ENCODE measurements around the gene KLF6.

The KLF6 gene

DNA sequence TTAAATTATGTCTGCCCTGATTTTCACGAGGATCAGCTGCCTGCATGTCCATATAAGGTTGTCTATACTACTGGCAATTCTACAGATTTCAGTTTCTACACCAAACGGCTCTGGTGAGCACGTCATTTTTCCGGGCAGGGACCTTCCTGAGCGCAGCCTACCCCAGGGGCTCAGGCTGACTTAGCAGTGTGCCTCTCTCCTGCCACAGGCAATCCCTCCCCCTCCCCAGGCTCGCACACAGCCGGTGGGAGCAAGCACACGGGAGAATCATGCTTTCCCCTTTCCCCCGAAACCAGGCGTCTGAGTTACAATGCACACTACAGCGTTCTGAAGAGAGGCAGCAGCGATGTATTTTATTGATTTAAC, 1.7 kb downstream of the KLF6 start:
- ChIA-PET CTCF (interaction anchor here (0.7 to 1.8 kb wide), 5 partner anchors 543 to 874 kb away, joined by 3 to 8 read pairs (median 5); no protein-coding TSS in a partner anchor), POLR2A (interaction anchor here (0.6 to 4.0 kb wide), 11 partner anchors 9 to 981 kb away, joined by 3 to 46 read pairs (median 4); no protein-coding TSS in a partner anchor)
- DNase-seq (ENCODE audit: low read depth, low spot score), result no peak
- TF ChIP-seq, protein P1, sequence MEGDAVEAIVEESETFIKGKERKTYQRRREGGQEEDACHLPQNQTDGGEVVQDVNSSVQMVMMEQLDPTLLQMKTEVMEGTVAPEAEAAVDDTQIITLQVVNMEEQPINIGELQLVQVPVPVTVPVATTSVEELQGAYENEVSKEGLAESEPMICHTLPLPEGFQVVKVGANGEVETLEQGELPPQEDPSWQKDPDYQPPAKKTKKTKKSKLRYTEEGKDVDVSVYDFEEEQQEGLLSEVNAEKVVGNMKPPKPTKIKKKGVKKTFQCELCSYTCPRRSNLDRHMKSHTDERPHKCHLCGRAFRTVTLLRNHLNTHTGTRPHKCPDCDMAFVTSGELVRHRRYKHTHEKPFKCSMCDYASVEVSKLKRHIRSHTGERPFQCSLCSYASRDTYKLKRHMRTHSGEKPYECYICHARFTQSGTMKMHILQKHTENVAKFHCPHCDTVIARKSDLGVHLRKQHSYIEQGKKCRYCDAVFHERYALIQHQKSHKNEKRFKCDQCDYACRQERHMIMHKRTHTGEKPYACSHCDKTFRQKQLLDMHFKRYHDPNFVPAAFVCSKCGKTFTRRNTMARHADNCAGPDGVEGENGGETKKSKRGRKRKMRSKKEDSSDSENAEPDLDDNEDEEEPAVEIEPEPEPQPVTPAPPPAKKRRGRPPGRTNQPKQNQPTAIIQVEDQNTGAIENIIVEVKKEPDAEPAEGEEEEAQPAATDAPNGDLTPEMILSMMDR (IDR thresholded peaks at IDR 0.05; ENCODE audit: insufficient read depth, low read length, missing control alignments), result no peak
- H3K4me3 ChIP-seq (ENCODE audit: low read depth, low read length), result peak overlapping the region; percentile 94

DNA sequence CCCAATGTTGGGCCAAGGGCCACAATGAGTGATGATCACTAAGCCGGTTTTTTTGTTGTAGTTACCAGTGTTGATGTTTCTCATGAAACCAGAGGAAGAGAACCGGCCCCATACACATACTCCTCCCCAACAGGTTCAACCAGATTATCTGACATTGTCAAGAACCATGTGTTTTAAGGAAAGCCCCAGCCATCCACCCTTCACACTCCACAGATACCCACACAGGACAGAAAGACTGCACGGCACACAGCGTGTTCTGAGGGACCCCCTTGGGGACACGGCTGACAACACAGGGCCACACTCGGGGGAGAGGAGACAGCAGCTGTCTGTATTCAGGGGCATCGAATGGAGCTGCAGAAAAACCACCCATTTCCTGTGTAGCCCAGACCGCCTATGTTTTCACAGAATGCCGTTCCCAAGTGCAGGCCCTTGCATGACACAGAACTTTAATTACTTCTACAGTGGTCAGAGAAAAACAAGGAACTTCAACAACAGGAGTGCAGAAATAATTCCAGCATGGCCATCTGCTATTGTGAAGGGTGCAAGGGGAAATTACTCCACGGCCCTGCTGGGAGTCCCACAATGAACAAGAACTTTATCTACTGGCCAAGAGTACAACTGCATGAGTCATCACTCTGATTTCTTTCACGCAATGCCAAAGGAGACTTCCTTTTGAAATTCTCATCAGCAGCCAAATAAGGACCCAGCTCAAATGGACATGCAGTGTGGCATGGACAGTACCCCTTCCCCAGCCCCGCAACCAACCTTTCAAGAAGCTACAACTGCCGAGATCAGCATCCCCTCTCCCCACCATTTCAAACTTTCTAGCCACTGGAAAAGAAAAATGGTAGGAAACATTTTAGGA, 2.3 kb downstream of the KLF6 start:
- H3K4me3 ChIP-seq (ENCODE audit: low read depth, low read length), result peak overlapping the region; percentile 94
- peak; percentile 88 for DNase-seq (ENCODE audit: low read depth, low spot score)
- ChIA-PET CTCF (interaction anchor here (0.8 to 1.8 kb wide), 7 partner anchors 317 to 874 kb away, joined by 3 to 8 read pairs (median 5); no protein-coding TSS in a partner anchor), POLR2A (interaction anchor here (0.5 to 4.0 kb wide), 12 partner anchors 9 to 981 kb away, joined by 3 to 46 read pairs (median 4); no protein-coding TSS in a partner anchor)
- TF ChIP-seq, protein P1 (IDR thresholded peaks at IDR 0.05; ENCODE audit: insufficient read depth, low read length, missing control alignments), result no peak

DNA sequence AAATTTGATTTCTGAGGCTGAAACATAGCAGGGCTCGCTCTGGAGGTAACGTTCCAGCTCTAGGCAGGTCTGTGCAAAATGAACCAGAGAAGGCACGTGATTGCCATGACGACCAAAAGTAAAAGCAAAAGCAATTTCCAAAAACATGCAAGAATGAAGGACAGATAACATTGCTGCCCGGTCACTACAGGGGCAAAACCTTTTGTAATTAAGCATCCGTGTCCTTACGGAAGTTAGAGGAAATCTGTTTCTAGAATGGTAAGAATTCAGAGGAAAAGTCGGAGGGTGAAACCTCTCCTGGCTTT, 2.9 kb downstream of the KLF6 start:
- CTCF ChIA-PET, result interaction anchor here (0.8 to 1.8 kb wide), 7 partner anchors 98 to 587 kb away, joined by 3 to 8 read pairs (median 4); no protein-coding TSS in a partner anchor
- POLR2A ChIA-PET, result interaction anchor here (0.8 to 2.4 kb wide), 6 partner anchors 43 to 982 kb away, joined by 3 to 18 read pairs (median 4); no protein-coding TSS in a partner anchor
- DNase-seq (ENCODE audit: low read depth, low spot score), result no peak
- TF ChIP-seq, protein P1 (IDR thresholded peaks at IDR 0.05; ENCODE audit: insufficient read depth, low read length, missing control alignments), result no peak
- H3K4me3 ChIP-seq (ENCODE audit: low read depth, low read length), result peak overlapping the region; percentile 94

DNA sequence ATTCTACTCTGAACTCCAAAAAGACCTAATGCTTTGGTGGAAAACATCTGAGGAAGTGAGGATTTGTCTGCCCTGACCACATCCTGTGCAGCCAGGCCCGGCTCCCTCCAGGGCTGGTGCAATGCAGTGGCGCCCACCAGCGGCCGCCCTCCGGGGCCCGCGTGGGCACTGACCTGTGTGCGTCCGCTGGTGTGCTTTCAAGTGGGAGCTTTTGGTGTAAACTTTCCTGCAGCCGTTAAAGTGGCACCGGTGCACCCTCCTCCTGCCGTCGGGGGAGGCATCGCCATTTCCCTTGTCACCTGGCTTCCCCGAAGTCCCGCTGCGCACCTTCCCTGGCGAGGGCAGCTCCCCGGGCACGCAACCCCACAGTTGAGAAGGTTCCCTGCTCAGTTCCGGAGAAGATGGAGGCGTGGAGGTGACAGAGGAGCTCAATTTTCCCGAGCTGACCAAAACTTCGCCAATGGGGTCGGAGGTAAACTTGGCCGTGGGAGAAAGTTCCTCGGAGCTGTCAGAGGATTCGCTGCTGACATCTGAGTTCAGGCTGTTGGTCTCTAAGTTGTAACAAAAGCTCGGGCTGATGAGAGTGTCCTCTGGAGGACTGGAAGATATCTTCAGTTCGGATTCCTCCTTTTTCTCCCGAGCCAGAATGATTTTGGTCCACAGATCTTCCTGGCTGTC, 3.4 kb downstream of the KLF6 start:
- ChIA-PET POLR2A (interaction anchor here (0.5 to 2.4 kb wide), 7 partner anchors 43 to 982 kb away, joined by 3 to 18 read pairs (median 5); no protein-coding TSS in a partner anchor), CTCF (interaction anchor here (0.8 to 1.8 kb wide), 7 partner anchors 98 to 587 kb away, joined by 3 to 8 read pairs (median 4); no protein-coding TSS in a partner anchor)
- TF ChIP-seq, protein P1 (IDR thresholded peaks at IDR 0.05; ENCODE audit: insufficient read depth, low read length, missing control alignments), result peak; percentile 84
- no peak for DNase-seq (ENCODE audit: low read depth, low spot score)
- H3K4me3 ChIP-seq (ENCODE audit: low read depth, low read length), result peak overlapping the region; percentile 94

DNA sequence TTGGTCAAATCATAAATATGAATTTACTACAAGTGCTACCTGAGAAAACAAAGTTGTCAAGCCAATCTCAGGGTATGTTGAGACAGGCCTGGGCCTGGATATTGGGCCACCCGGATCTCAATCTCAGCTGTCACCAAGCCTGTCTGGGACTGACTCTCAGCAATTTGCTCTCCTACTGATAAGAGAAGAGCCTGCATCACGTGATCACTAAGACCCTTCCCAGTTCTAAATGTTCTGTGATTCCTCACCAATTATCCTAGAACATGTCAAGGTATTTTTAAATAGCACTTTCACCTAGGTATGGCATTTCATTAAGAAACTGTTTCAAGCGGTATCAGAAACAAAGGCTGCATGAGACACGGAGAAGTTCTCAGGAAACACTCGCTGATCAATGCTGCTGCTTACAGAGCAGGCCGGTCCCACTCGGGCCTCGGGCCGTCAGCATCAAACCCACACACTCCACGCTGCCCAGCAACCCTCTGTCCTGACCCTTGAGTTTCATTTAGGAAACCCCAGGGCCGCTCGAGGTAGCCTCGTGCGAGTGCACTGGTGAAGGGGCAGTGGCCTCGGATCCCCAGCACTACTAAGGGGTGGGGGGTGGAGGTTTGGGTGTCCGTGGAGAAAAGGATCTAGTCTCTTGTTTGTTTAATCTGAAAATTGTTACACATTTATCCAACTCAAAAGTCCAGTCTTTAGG, 4.1 kb downstream of the KLF6 start:
- DNase-seq (ENCODE audit: low read depth, low spot score), result no peak
- peak overlapping the region; percentile 94 for H3K4me3 ChIP-seq (ENCODE audit: low read depth, low read length)
- CTCF ChIA-PET, result interaction anchor here (1.0 to 1.5 kb wide), 8 partner anchors 325 to 986 kb away, joined by 3 to 7 read pairs (median 4); no protein-coding TSS in a partner anchor
- TF ChIP-seq, protein P1 (IDR thresholded peaks at IDR 0.05; ENCODE audit: insufficient read depth, low read length, missing control alignments), result no peak
- POLR2A ChIA-PET, result interaction anchor here (0.5 to 2.4 kb wide), 5 partner anchors 71 to 748 kb away, joined by 3 to 18 read pairs (median 6); no protein-coding TSS in a partner anchor

Measured in AG04449 (cell line).